ENCODE results near the gene MED14.

GRCh38 chrX:40734971-40735324 is 394 bp downstream of the MED14 start:
- no peak for TF ChIP-seq CTCF (conservative IDR thresholded peaks at IDR 0.05)
- TF ChIP-seq ZFX (IDR thresholded peaks at IDR 0.05): no peak
